ENCODE data around the gene MUC5B.

Gene MUC5B

GRCh38 chr11:1255151-1255550 lies 32.3 kb downstream of the MUC5B start:
- TF ChIP-seq CTCF (IDR thresholded peaks at IDR 0.05; ENCODE audit: insufficient read depth, low read length, poor library complexity, severe bottlenecking): no peak
- no peak for DNase-seq (ENCODE audit: extremely low read depth, insufficient read length)
- H3K27me3 ChIP-seq (replicated peaks; ENCODE audit: control insufficient read depth, insufficient read depth, low read length): no peaks in the 10 kb centered on the region

GRCh38 chr11:1256257-1257045 lies 33.6 kb downstream of the MUC5B start:
- Histone ChIP-seq H3K4me3 (replicated peaks; ENCODE audit: low read depth, low read length) (no peak overlapping the region), H3K36me3 (ENCODE audit: control insufficient read depth, insufficient read depth, low read length) (no peaks in the 10 kb centered on the region), H3K27me3 (replicated peaks; ENCODE audit: control insufficient read depth, insufficient read depth, low read length) (no peaks in the 10 kb centered on the region)
- no peak for DNase-seq (ENCODE audit: extremely low read depth, insufficient read length)
- no peak for TF ChIP-seq CTCF (IDR thresholded peaks at IDR 0.05; ENCODE audit: insufficient read depth, low read length, poor library complexity, severe bottlenecking)

More at GRCh38 chr11:1255151-1255550, 32.3 kb downstream of the MUC5B start:
- Histone ChIP-seq H3K4me3 (replicated peaks; ENCODE audit: low read depth, low read length) (no peak overlapping the region), H3K36me3 (ENCODE audit: control insufficient read depth, insufficient read depth, low read length) (no peaks in the 10 kb centered on the region)

GRCh38 chr11:1257366-1257765 lies 34.5 kb downstream of the MUC5B start:
- Histone ChIP-seq H3K4me3 (replicated peaks; ENCODE audit: low read depth, low read length) (no peak overlapping the region), H3K27me3 (replicated peaks; ENCODE audit: control insufficient read depth, insufficient read depth, low read length) (no peaks in the 10 kb centered on the region), H3K36me3 (ENCODE audit: control insufficient read depth, insufficient read depth, low read length) (no peaks in the 10 kb centered on the region)
- no peak for TF ChIP-seq CTCF (IDR thresholded peaks at IDR 0.05; ENCODE audit: insufficient read depth, low read length, poor library complexity, severe bottlenecking)
- no peak for DNase-seq (ENCODE audit: extremely low read depth, insufficient read length)

- no peak for DNase-seq (ENCODE audit: extremely low read depth, insufficient read length)
- Histone ChIP-seq H3K36me3 (ENCODE audit: control insufficient read depth, insufficient read depth, low read length) (no peaks in the 10 kb centered on the region), H3K27me3 (replicated peaks; ENCODE audit: control insufficient read depth, insufficient read depth, low read length) (no peaks in the 10 kb centered on the region), H3K4me3 (replicated peaks; ENCODE audit: low read depth, low read length) (no peak overlapping the region)
- no peak for TF ChIP-seq CTCF (IDR thresholded peaks at IDR 0.05; ENCODE audit: insufficient read depth, low read length, poor library complexity, severe bottlenecking)
Observed at GRCh38 chr11:1257916-1258315, 35.0 kb downstream of the MUC5B start.

GRCh38 chr11:1258401-1259075 lies 35.7 kb downstream of the MUC5B start:
- H3K27me3 ChIP-seq (replicated peaks; ENCODE audit: control insufficient read depth, insufficient read depth, low read length): no peaks in the 10 kb centered on the region
- no peak overlapping the region for H3K4me3 ChIP-seq (replicated peaks; ENCODE audit: low read depth, low read length)
- no peak for DNase-seq (ENCODE audit: extremely low read depth, insufficient read length)
- no peak for TF ChIP-seq CTCF (IDR thresholded peaks at IDR 0.05; ENCODE audit: insufficient read depth, low read length, poor library complexity, severe bottlenecking)
- no peaks in the 10 kb centered on the region for H3K36me3 ChIP-seq (ENCODE audit: control insufficient read depth, insufficient read depth, low read length)

Measured in GM06990 (cell line).